GM12872 (cell line): ENCODE measurements around the gene CDH13.

Experiments used
- TF ChIP-seq, protein P1 (sequence below): IDR thresholded peaks from 3 replicates; pipeline ENCODE4 v1.5.1; 2011; ENCODE audit warnings: low read depth, mild to moderate bottlenecking, low read length, moderate library complexity; ENCODE audit not compliant: insufficient read depth

CDH13 gene

DNA sequence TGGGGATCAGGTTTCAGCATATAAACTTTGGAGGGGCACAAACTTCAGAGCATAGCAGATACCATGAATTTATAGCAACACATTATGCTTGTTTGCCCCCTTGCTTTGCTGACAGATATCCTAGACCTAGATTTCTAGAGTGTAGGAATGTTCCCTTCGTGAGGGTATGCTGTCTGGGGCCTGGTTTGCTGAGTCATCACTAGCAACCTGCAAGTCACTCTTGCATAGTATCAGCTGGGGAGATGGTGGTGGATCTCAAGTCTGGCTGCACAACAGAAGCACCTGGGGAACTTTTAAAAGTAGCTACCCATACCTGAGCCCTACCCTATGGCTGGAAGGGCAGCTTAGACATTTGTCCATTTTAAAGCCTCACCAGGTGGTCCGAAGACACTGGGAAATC lies 1158.7 kb downstream of the CDH13 start:
- TF ChIP-seq, protein P1, sequence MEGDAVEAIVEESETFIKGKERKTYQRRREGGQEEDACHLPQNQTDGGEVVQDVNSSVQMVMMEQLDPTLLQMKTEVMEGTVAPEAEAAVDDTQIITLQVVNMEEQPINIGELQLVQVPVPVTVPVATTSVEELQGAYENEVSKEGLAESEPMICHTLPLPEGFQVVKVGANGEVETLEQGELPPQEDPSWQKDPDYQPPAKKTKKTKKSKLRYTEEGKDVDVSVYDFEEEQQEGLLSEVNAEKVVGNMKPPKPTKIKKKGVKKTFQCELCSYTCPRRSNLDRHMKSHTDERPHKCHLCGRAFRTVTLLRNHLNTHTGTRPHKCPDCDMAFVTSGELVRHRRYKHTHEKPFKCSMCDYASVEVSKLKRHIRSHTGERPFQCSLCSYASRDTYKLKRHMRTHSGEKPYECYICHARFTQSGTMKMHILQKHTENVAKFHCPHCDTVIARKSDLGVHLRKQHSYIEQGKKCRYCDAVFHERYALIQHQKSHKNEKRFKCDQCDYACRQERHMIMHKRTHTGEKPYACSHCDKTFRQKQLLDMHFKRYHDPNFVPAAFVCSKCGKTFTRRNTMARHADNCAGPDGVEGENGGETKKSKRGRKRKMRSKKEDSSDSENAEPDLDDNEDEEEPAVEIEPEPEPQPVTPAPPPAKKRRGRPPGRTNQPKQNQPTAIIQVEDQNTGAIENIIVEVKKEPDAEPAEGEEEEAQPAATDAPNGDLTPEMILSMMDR, result no peak

DNA sequence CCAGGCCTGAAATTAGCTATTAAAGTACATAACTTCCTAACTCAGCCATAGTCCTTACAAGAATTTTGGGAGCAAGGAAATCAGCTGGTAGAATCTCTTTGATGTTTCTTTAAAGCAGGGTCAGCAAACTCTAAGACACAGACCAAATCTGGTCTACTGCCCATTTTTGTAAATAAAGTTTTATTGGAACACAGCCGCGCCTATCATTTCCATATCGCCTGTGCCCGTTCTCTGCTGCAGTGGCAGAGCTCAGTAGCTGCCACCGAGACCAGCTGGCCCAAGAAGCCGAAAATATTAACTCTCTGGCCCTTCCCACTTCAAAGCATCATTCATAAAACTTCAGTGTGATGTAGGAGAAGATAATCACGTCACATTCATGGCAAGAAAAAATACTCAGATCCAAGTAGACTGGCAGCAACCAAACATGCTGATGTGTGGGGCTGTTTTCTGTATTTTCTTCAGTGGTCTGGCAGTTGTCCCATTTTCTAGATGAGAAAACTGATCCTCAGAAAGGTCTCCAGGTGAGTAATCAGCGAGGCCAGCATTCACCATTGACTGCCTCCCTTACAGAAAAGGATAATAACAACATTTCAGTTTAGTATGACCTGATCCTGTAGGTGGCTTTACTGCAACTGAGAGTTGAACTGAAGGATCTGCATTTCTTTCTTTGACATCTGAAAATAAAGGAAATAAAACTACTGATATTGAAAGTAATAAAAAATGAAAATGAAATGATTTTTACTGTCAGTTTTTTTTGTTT lies 1163.1 kb downstream of the CDH13 start:
- TF ChIP-seq, protein P1, result no peak

DNA sequence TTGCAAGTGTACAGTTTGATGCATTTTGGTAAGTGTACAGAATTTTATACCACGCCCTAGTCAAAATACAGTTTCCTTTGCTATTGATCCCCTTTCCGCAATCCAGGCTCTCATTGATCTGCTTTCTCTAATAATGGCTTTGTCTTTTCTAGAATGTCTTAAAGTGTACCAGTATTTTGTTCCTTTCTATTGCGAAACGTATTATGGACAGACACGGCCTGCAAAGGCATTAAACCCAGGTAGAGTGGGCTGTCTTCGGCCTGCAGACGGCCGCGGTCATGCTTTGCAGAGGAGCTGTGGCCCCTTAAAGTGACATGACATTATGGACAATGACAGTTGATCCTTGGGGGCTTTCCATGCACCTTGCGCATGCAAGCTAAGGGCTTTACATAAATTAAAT lies 1165.1 kb downstream of the CDH13 start:
- TF ChIP-seq, protein P1, result no peak

DNA sequence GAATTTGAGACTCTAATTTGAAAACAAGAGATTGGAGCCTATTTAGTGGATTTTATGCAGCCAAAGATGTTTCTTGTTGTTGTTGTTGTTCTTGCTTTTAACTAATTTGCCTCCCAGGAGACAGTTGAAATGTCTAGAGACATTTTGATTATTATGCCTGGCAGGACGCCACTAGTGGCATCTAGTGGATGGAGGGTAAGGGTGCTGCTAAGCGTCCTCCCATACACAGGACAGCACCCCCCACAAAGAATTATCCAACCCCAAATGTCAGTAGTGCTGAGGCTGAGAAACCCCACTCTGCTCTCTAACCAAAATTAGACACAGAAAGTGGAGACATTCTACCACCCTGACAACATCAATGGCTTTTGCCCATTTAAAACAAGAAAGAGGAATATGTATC lies 1165.6 kb downstream of the CDH13 start:
- TF ChIP-seq, protein P1, result peak; percentile 35; the same call in 1 of the 3 replicates

DNA sequence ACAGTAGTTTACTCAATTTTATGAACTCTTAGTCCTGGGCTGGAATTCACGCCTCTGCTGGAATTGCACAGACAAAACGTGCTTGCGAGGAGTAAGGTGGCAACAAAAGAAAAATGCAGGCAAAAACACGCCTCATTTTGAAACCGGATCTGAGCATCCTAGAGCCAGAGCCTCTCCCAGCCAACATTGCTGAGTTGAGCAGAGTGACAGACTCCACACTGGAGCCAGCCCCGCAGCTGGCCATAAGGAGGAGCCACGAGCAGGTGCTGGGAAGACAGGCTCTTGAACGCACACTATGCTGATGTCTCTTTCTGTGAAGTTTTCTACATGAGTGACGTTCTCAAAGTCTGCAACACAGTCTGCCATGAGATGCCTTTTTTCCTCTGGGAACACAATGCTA lies 1166.4 kb downstream of the CDH13 start:
- TF ChIP-seq, protein P1, result no peak

DNA sequence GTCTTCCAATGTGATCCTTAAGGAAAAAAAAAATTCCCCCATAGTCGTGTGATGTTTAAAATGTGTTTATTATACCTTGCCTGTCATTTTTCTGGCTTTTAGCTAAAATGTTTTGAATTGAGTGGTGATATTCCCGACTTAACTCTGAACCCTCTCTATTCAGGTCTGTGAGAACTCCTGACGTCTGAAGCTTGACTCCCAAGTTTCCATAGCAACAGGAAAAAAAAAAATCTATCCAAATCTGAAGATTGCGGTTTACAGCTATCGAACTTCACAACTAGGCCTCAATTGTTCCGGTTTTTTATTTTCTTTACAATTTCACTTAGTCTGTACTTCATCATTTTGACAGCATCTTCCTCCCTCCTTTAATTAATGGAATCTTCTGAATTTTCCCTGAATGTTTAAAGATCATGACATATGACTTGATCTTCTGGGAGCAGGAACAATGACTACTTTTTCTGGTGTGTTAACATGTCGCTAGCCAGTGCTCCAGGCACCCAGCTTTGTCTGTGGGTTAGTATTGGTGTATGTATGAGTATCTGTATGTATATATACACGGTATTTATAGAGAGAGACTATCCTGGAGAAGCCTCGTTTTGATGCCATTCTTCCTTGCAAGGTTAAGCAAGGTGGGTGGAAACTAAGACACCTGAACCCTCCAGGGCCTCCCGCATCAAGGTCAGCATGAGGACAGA lies 1168.2 kb downstream of the CDH13 start:
- TF ChIP-seq, protein P1, result no peak

DNA sequence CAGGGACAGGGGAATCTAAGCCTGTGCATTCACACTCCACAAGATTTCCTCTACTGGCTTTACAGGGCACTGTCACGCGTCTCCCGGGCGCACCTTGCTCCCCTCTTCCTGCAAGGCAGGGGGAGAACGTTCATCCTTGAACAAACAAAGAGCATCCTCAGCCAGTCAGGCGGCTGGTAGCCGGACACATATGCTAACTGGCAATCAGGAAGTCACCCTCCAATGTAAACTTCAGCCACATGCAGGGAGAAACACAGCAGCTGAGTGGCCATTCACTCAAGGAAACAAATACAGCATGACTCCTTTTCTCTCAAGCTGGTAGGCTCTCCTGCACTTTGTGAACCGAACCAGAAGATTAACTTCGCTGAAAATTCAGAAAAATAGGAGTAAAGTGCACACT lies 1170.2 kb downstream of the CDH13 start:
- TF ChIP-seq, protein P1, result no peak
